ENCODE results near the gene ARL6IP4. TPM values are rescaled to one million over a fixed set of nuclear protein-coding genes. Genes with fewer than 3 reads are reported as not detected.
A peak's percentile ranks its signal among the peaks of the same experiment; 100 is the strongest.

ARL6IP4 gene
- total and polyA plus RNA-seq, 7 experiments from 2014 or later = 137 to 295 (median 186) TPM

- no peak for ATAC-seq
- H3K4me1 ChIP-seq (ENCODE audit: control insufficient read depth in 2 of 2, insufficient read depth in 2 of 2, low read length in 2 of 2) = no peaks in the 10 kb centered on the region
- Mint-ChIP-seq H3K4me3 (no peak overlapping the region), H3K27ac (no peak overlapping the region), H3K27me3 (no peaks in the 10 kb centered on the region), H3K9me3 (no peaks in the 10 kb centered on the region), H3K4me1 (peaks cover 0 to 7% (median 0%) of the 10 kb centered on the region in 7 donors), H3K36me3 (peaks cover 0 to 9% (median 0%) of the 10 kb centered on the region in 5 donors)
- no peak overlapping the region for H3K27ac ChIP-seq (ENCODE audit: low read depth, low read length)
- DNase-seq = no peak
- H3K9me3 ChIP-seq (ENCODE audit: control insufficient read depth in 2 of 3, low read length in 3 of 3) = no peaks in the 10 kb centered on the region
- intact Hi-C loops (cut with micrococcal nuclease) = no loop called here
- H3K27me3 ChIP-seq (ENCODE audit: control insufficient read depth in 2 of 2, insufficient read depth in 2 of 2, low read length in 2 of 2) = no peaks in the 10 kb centered on the region
- peaks cover 0 to 9% (median 0%) of the 10 kb centered on the region in 3 experiments for H3K36me3 ChIP-seq (ENCODE audit: control insufficient read depth in 2 of 3, insufficient read depth in 3 of 3, low read length in 3 of 3)
- no peak overlapping the region for H3K4me3 ChIP-seq (ENCODE audit: low read length)
- ChIA-PET CTCF (interaction anchor here (4.6 to 6.7 kb wide), 2 partner anchors 96 to 162 kb away, joined by 26 to 57 read pairs; no protein-coding TSS in a partner anchor), POLR2A (interaction anchor here (1.8 kb wide), 1 partner anchor 68 kb away, joined by 7 read pairs; no protein-coding TSS in a partner anchor)
Observed at GRCh38 chr12:122956035-122956434, 24.4 kb upstream of the ARL6IP4 start.

GRCh38 chr12:122958198-122958888 lies 22.1 kb upstream of the ARL6IP4 start:
- no peak for DNase-seq
- Mint-ChIP-seq H3K27ac (no peak overlapping the region), H3K4me3 (no peak overlapping the region), H3K4me1 (peaks cover 0 to 4% (median 0%) of the 10 kb centered on the region in 7 donors), H3K36me3 (peaks cover 0 to 9% (median 0%) of the 10 kb centered on the region in 5 donors), H3K27me3 (no peaks in the 10 kb centered on the region), H3K9me3 (no peaks in the 10 kb centered on the region)
- intact Hi-C loops (cut with micrococcal nuclease) = no loop called here
- Histone ChIP-seq H3K27ac (ENCODE audit: low read depth, low read length) (no peak overlapping the region), H3K9me3 (ENCODE audit: control insufficient read depth in 2 of 3, low read length in 3 of 3) (no peaks in the 10 kb centered on the region), H3K27me3 (ENCODE audit: control insufficient read depth in 2 of 2, insufficient read depth in 2 of 2, low read length in 2 of 2) (no peaks in the 10 kb centered on the region), H3K4me3 (ENCODE audit: low read length) (no peak overlapping the region), H3K36me3 (ENCODE audit: control insufficient read depth in 2 of 3, insufficient read depth in 3 of 3, low read length in 3 of 3) (peaks cover 0 to 9% (median 0%) of the 10 kb centered on the region in 3 experiments), H3K4me1 (ENCODE audit: control insufficient read depth in 2 of 2, insufficient read depth in 2 of 2, low read length in 2 of 2) (no peaks in the 10 kb centered on the region)
- ATAC-seq = no peak
- ChIA-PET POLR2A (interaction anchor here (0.5 to 0.6 kb wide), 2 partner anchors 16 to 361 kb away, joined by 3 to 4 read pairs; no protein-coding TSS in a partner anchor), CTCF (interaction anchor here (0.7 kb wide), 1 partner anchor 470 kb away, joined by 4 read pairs; no protein-coding TSS in a partner anchor)

GRCh38 chr12:122959566-122960192 lies 20.8 kb upstream of the ARL6IP4 start:
- Mint-ChIP-seq H3K9me3 (no peaks in the 10 kb centered on the region), H3K4me3 (peak overlapping the region in 1 of 10 donors; percentile 38), H3K36me3 (peaks cover 0 to 9% (median 0%) of the 10 kb centered on the region in 5 donors), H3K4me1 (peaks cover 0 to 6% (median 2%) of the 10 kb centered on the region in 7 donors), H3K27ac (no peak overlapping the region), H3K27me3 (no peaks in the 10 kb centered on the region)
- Histone ChIP-seq H3K9me3 (ENCODE audit: control insufficient read depth in 2 of 3, low read length in 3 of 3) (no peaks in the 10 kb centered on the region), H3K36me3 (ENCODE audit: control insufficient read depth in 2 of 3, insufficient read depth in 3 of 3, low read length in 3 of 3) (peaks cover 0 to 9% (median 0%) of the 10 kb centered on the region in 3 experiments), H3K27ac (ENCODE audit: low read depth, low read length) (no peak overlapping the region), H3K27me3 (ENCODE audit: control insufficient read depth in 2 of 2, insufficient read depth in 2 of 2, low read length in 2 of 2) (no peaks in the 10 kb centered on the region), H3K4me1 (ENCODE audit: control insufficient read depth in 2 of 2, insufficient read depth in 2 of 2, low read length in 2 of 2) (no peaks in the 10 kb centered on the region), H3K4me3 (ENCODE audit: low read length) (no peak overlapping the region)
- POLR2A ChIA-PET = no interaction called here
- DNase-seq = no peak
- intact Hi-C loops (cut with micrococcal nuclease) = loop anchor here in 1 of 2 donors (10.0 kb wide), 1 partner anchor 875 kb away; no protein-coding TSS in a partner anchor
- no peak for ATAC-seq
- CTCF ChIA-PET = no interaction called here

GRCh38 chr12:122960193-122960569 lies 20.3 kb upstream of the ARL6IP4 start:
- H3K4me1 ChIP-seq (ENCODE audit: control insufficient read depth in 2 of 2, insufficient read depth in 2 of 2, low read length in 2 of 2) = peaks cover 0 to under 1% of the 10 kb centered on the region in 2 donors
- H3K4me1 Mint-ChIP-seq = peaks cover 4 to 11% (median 6%) of the 10 kb centered on the region in 7 donors
- no peaks in the 10 kb centered on the region for H3K27me3 ChIP-seq (ENCODE audit: control insufficient read depth in 2 of 2, insufficient read depth in 2 of 2, low read length in 2 of 2)
- ChIA-PET CTCF (interaction anchor here (0.7 kb wide), 1 partner anchor 104 kb away, joined by 4 read pairs; no protein-coding TSS in a partner anchor), POLR2A (no interaction called here)
- peak overlapping the region in 1 of 10 donors; percentile 38 for H3K4me3 Mint-ChIP-seq
- no peaks in the 10 kb centered on the region for H3K9me3 ChIP-seq (ENCODE audit: control insufficient read depth in 2 of 3, low read length in 3 of 3)
- no peak for DNase-seq
- intact Hi-C loops (cut with micrococcal nuclease) = loop anchor here in 1 of 2 donors (10.0 kb wide), 1 partner anchor 875 kb away; no protein-coding TSS in a partner anchor
- H3K27me3 Mint-ChIP-seq = no peaks in the 10 kb centered on the region
- no peak overlapping the region for H3K27ac ChIP-seq (ENCODE audit: low read depth, low read length)
- ATAC-seq = no peak
- H3K27ac Mint-ChIP-seq = no peak overlapping the region
- H3K9me3 Mint-ChIP-seq = peaks cover 0 to 2% (median 0%) of the 10 kb centered on the region in 11 donors
- peaks cover 0 to 9% (median 0%) of the 10 kb centered on the region in 3 experiments for H3K36me3 ChIP-seq (ENCODE audit: control insufficient read depth in 2 of 3, insufficient read depth in 3 of 3, low read length in 3 of 3)
- H3K4me3 ChIP-seq (ENCODE audit: low read length) = no peak overlapping the region
- peaks cover 0 to 9% (median 0%) of the 10 kb centered on the region in 5 donors for H3K36me3 Mint-ChIP-seq

- no peaks in the 10 kb centered on the region for H3K27me3 Mint-ChIP-seq
- no peak overlapping the region for H3K4me3 Mint-ChIP-seq
- Histone ChIP-seq H3K27me3 (ENCODE audit: control insufficient read depth in 2 of 2, insufficient read depth in 2 of 2, low read length in 2 of 2) (no peaks in the 10 kb centered on the region), H3K9me3 (ENCODE audit: control insufficient read depth in 2 of 3, low read length in 3 of 3) (no peaks in the 10 kb centered on the region), H3K4me3 (ENCODE audit: low read length) (no peak overlapping the region), H3K4me1 (ENCODE audit: control insufficient read depth in 2 of 2, insufficient read depth in 2 of 2, low read length in 2 of 2) (peaks cover 10 to 13% of the 10 kb centered on the region in 2 donors), H3K27ac (ENCODE audit: low read depth, low read length) (no peak overlapping the region), H3K36me3 (ENCODE audit: control insufficient read depth in 2 of 3, insufficient read depth in 3 of 3, low read length in 3 of 3) (peaks cover 0 to 9% (median 0%) of the 10 kb centered on the region in 3 experiments)
- H3K36me3 Mint-ChIP-seq = peaks cover 0 to 9% (median 0%) of the 10 kb centered on the region in 5 donors
- no peak overlapping the region for H3K27ac Mint-ChIP-seq
- ATAC-seq = no peak
- intact Hi-C loops (cut with micrococcal nuclease) = loop anchor here in 1 of 2 donors (10.0 kb wide), 1 partner anchor 877 kb away; no protein-coding TSS in a partner anchor
- peaks cover 0 to 2% (median 0%) of the 10 kb centered on the region in 11 donors for H3K9me3 Mint-ChIP-seq
- ChIA-PET POLR2A (interaction anchor here (0.6 to 2.0 kb wide), 3 partner anchors 64 to 187 kb away, joined by 3 to 5 read pairs (median 3); no protein-coding TSS in a partner anchor), CTCF (no interaction called here)
- H3K4me1 Mint-ChIP-seq = peaks cover 4 to 13% (median 8%) of the 10 kb centered on the region in 7 donors
- no peak for DNase-seq
Observed at GRCh38 chr12:122961531-122962329, 18.8 kb upstream of the ARL6IP4 start.

GRCh38 chr12:122963941-122964265 lies 16.6 kb upstream of the ARL6IP4 start:
- intact Hi-C loops (cut with micrococcal nuclease) = loop anchor here in 1 of 2 donors (10.0 kb wide), 1 partner anchor 879 kb away; no protein-coding TSS in a partner anchor
- Mint-ChIP-seq H3K27ac (no peak overlapping the region), H3K36me3 (peaks cover 0 to 5% (median 0%) of the 10 kb centered on the region in 5 donors), H3K4me3 (no peak overlapping the region), H3K4me1 (peaks cover 5 to 17% (median 12%) of the 10 kb centered on the region in 7 donors), H3K9me3 (peaks cover 0 to 2% (median 0%) of the 10 kb centered on the region in 11 donors), H3K27me3 (no peaks in the 10 kb centered on the region)
- DNase-seq (no peak), ATAC-seq (no peak)
- Histone ChIP-seq H3K4me3 (ENCODE audit: low read length) (no peak overlapping the region), H3K27ac (ENCODE audit: low read depth, low read length) (no peak overlapping the region), H3K27me3 (ENCODE audit: control insufficient read depth in 2 of 2, insufficient read depth in 2 of 2, low read length in 2 of 2) (no peaks in the 10 kb centered on the region), H3K36me3 (ENCODE audit: control insufficient read depth in 2 of 3, insufficient read depth in 3 of 3, low read length in 3 of 3) (peaks cover 0 to 9% (median 0%) of the 10 kb centered on the region in 3 experiments), H3K4me1 (ENCODE audit: control insufficient read depth in 2 of 2, insufficient read depth in 2 of 2, low read length in 2 of 2) (peaks cover 10 to 15% of the 10 kb centered on the region in 2 donors), H3K9me3 (ENCODE audit: control insufficient read depth in 2 of 3, low read length in 3 of 3) (no peaks in the 10 kb centered on the region)
- CTCF ChIA-PET = interaction anchor here (0.7 kb wide), 1 partner anchor 99 kb away, joined by 3 read pairs; no protein-coding TSS in a partner anchor
- POLR2A ChIA-PET = interaction anchor here (0.9 to 2.0 kb wide), 3 partner anchors 11 to 91 kb away, joined by 3 to 5 read pairs (median 5); partner anchors contain the start of gene OGFOD2

Data from naive thymus-derived CD4-positive, alpha-beta T cell (primary cell).